ENCODE results near the gene CHI3L1. TPM values are rescaled to one million over a fixed set of nuclear protein-coding genes. Genes with fewer than 3 reads are reported as not detected.
A peak's percentile ranks its signal among the peaks of the same experiment; 100 is the strongest.

The CHI3L1 gene
- total RNA-seq, 1 donor from 2014 or later, result 0.20 TPM

DNA sequence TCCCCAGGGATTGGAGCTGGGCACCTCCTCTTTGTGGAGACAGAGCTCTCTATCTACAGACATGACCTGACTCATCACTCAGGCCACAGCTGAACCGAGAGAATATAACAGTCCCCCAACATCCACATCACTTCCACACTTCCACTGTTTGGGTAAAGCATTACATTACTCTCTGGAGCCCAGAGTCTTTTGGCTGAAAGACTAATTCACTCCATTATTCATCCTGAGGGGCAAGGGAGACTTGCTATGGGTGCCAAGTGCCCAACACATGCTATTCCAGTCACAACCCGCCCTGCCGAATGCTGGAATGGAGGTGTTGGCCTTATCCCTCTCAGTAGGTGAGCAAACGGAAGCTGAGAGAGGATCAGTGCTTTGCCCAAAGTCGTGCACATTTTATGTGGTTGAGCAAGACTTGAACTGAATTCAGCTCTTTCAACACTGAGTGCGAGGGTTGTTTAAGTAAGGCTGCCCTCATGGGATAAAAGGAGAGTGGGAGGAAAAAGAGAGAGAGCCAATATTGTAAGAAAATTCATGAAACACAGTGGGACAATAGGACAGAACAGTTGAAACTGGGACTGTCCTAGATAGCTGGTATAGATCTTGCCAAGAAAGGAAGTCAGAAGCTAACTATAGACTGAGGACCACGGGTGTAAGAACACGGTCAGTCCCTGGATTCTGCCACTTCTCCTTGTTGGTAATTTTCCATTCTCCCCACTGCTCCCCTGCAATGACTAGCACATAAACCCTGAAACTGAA lies 13.5 kb upstream of the CHI3L1 start:
- Histone ChIP-seq H3K79me2 (ENCODE audit: insufficient read depth, low read length) (no peaks in the 10 kb centered on the region), H3K9me3 (ENCODE audit: insufficient read depth, low read depth, low read length) (no peaks in the 10 kb centered on the region), H3K27ac (ENCODE audit: low read depth, low read length) (no peak overlapping the region), H3K4me3 (ENCODE audit: insufficient read depth, low read depth, low read length) (no peak overlapping the region), H3K4me2 (ENCODE audit: low read length) (peak overlapping the region; percentile 8), H2AFZ (ENCODE audit: low read depth, low read length) (no peak overlapping the region), H3K4me1 (ENCODE audit: insufficient read depth, low read length) (peaks cover 29% of the 10 kb centered on the region), H3K27me3 (ENCODE audit: insufficient read depth, low read length) (no peaks in the 10 kb centered on the region), H4K20me1 (ENCODE audit: insufficient read depth, low read length) (no peaks in the 10 kb centered on the region), H3K36me3 (ENCODE audit: insufficient read depth, low read length) (no peaks in the 10 kb centered on the region), H3K9ac (ENCODE audit: low read length) (no peak overlapping the region)
- TF ChIP-seq, protein P1, sequence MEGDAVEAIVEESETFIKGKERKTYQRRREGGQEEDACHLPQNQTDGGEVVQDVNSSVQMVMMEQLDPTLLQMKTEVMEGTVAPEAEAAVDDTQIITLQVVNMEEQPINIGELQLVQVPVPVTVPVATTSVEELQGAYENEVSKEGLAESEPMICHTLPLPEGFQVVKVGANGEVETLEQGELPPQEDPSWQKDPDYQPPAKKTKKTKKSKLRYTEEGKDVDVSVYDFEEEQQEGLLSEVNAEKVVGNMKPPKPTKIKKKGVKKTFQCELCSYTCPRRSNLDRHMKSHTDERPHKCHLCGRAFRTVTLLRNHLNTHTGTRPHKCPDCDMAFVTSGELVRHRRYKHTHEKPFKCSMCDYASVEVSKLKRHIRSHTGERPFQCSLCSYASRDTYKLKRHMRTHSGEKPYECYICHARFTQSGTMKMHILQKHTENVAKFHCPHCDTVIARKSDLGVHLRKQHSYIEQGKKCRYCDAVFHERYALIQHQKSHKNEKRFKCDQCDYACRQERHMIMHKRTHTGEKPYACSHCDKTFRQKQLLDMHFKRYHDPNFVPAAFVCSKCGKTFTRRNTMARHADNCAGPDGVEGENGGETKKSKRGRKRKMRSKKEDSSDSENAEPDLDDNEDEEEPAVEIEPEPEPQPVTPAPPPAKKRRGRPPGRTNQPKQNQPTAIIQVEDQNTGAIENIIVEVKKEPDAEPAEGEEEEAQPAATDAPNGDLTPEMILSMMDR (IDR thresholded peaks at IDR 0.05; ENCODE audit: insufficient read depth, low read depth, low read length), result no peak
- TF ChIP-seq EZH2 (IDR thresholded peaks at IDR 0.05; ENCODE audit: insufficient read depth, low read length), result no peak
- peak; percentile 79 for DNase-seq (ENCODE audit: low read depth)
- Mint-ChIP-seq H3K27me3 (ENCODE audit: low read depth, unreplicated experiment) (peaks cover 7% of the 10 kb centered on the region), H3K4me1 (ENCODE audit: low read depth, unreplicated experiment) (peaks cover 50% of the 10 kb centered on the region), H3K4me3 (ENCODE audit: unreplicated experiment) (no peak overlapping the region), H3K36me3 (ENCODE audit: low read depth, unreplicated experiment) (no peaks in the 10 kb centered on the region), H3K27ac (ENCODE audit: unreplicated experiment) (peak overlapping the region; percentile 1), H3K9me3 (ENCODE audit: unreplicated experiment) (peaks cover 10% of the 10 kb centered on the region)
- FAIRE-seq, result peak; percentile 55

DNA sequence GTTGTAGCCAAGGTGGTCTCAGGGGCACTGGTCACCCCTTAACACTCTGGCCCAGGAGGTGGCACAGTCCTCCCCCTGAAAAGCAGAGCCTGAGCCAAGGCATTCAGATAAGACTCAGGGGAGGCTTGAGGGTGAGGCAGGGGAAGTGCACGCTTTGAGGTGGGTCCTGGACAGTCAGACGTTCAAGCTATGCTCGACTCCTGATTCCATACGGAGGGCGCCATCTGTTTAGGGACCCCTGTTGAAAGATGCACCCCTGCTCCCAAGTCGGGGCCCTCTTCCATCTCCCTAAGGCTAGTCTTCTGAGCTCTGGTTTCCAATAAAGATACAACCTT lies 12.9 kb upstream of the CHI3L1 start:
- peaks cover 10% of the 10 kb centered on the region for H3K9me3 Mint-ChIP-seq (ENCODE audit: unreplicated experiment)
- no peak overlapping the region for H3K9ac ChIP-seq (ENCODE audit: low read length)
- no peak overlapping the region for H3K4me3 ChIP-seq (ENCODE audit: insufficient read depth, low read depth, low read length)
- peaks cover 29% of the 10 kb centered on the region for H3K4me1 ChIP-seq (ENCODE audit: insufficient read depth, low read length)
- no peak for FAIRE-seq
- no peaks in the 10 kb centered on the region for H3K27me3 ChIP-seq (ENCODE audit: insufficient read depth, low read length)
- H2AFZ ChIP-seq (ENCODE audit: low read depth, low read length), result no peak overlapping the region
- no peaks in the 10 kb centered on the region for H3K79me2 ChIP-seq (ENCODE audit: insufficient read depth, low read length)
- H3K27ac Mint-ChIP-seq (ENCODE audit: unreplicated experiment), result peak overlapping the region; percentile 1
- H3K27me3 Mint-ChIP-seq (ENCODE audit: low read depth, unreplicated experiment), result peaks cover 7% of the 10 kb centered on the region
- DNase-seq (ENCODE audit: low read depth), result no peak
- no peaks in the 10 kb centered on the region for H3K9me3 ChIP-seq (ENCODE audit: insufficient read depth, low read depth, low read length)
- peak overlapping the region; percentile 8 for H3K4me2 ChIP-seq (ENCODE audit: low read length)
- H4K20me1 ChIP-seq (ENCODE audit: insufficient read depth, low read length), result no peaks in the 10 kb centered on the region
- H3K36me3 Mint-ChIP-seq (ENCODE audit: low read depth, unreplicated experiment), result no peaks in the 10 kb centered on the region
- no peak for TF ChIP-seq EZH2 (IDR thresholded peaks at IDR 0.05; ENCODE audit: insufficient read depth, low read length)
- TF ChIP-seq, protein P1 (IDR thresholded peaks at IDR 0.05; ENCODE audit: insufficient read depth, low read depth, low read length), result no peak
- H3K27ac ChIP-seq (ENCODE audit: low read depth, low read length), result no peak overlapping the region
- no peaks in the 10 kb centered on the region for H3K36me3 ChIP-seq (ENCODE audit: insufficient read depth, low read length)
- no peak overlapping the region for H3K4me3 Mint-ChIP-seq (ENCODE audit: unreplicated experiment)
- H3K4me1 Mint-ChIP-seq (ENCODE audit: low read depth, unreplicated experiment), result peaks cover 50% of the 10 kb centered on the region

DNA sequence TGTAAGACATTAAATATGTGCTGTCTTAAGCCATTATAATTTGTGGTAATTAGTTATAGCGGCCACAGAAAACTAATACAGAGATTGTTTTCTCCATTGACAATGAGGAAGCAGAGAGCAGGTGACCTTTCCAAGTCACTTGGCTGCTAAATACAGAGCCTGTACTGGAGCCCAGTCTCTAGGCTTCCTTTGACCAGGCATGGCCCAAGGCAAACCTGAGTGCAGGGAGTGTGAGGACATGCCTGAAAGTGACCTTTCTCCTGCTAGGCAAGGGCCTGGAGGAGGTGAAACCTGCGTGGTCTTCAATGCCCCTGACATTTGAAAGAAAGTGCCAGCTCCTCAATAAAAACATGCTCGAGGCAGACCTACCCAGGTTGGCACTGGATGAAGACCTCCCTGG lies 12.5 kb upstream of the CHI3L1 start:
- peaks cover 50% of the 10 kb centered on the region for H3K4me1 Mint-ChIP-seq (ENCODE audit: low read depth, unreplicated experiment)
- no peak overlapping the region for H3K4me2 ChIP-seq (ENCODE audit: low read length)
- FAIRE-seq, result no peak

More for the DNA sequence above, 12.5 kb upstream of the CHI3L1 start:
- H3K27me3 Mint-ChIP-seq (ENCODE audit: low read depth, unreplicated experiment), result peaks cover 7% of the 10 kb centered on the region
- Histone ChIP-seq H3K27me3 (ENCODE audit: insufficient read depth, low read length) (no peaks in the 10 kb centered on the region), H3K4me1 (ENCODE audit: insufficient read depth, low read length) (peaks cover 29% of the 10 kb centered on the region), H3K27ac (ENCODE audit: low read depth, low read length) (no peak overlapping the region), H4K20me1 (ENCODE audit: insufficient read depth, low read length) (no peaks in the 10 kb centered on the region), H2AFZ (ENCODE audit: low read depth, low read length) (no peak overlapping the region), H3K36me3 (ENCODE audit: insufficient read depth, low read length) (no peaks in the 10 kb centered on the region), H3K79me2 (ENCODE audit: insufficient read depth, low read length) (no peaks in the 10 kb centered on the region), H3K9ac (ENCODE audit: low read length) (no peak overlapping the region), H3K4me3 (ENCODE audit: insufficient read depth, low read depth, low read length) (no peak overlapping the region), H3K9me3 (ENCODE audit: insufficient read depth, low read depth, low read length) (no peaks in the 10 kb centered on the region)
- no peak overlapping the region for H3K4me3 Mint-ChIP-seq (ENCODE audit: unreplicated experiment)
- H3K27ac Mint-ChIP-seq (ENCODE audit: unreplicated experiment), result no peak overlapping the region
- no peak for TF ChIP-seq EZH2 (IDR thresholded peaks at IDR 0.05; ENCODE audit: insufficient read depth, low read length)
- TF ChIP-seq, protein P1 (IDR thresholded peaks at IDR 0.05; ENCODE audit: insufficient read depth, low read depth, low read length), result no peak
- H3K36me3 Mint-ChIP-seq (ENCODE audit: low read depth, unreplicated experiment), result no peaks in the 10 kb centered on the region
- peaks cover 10% of the 10 kb centered on the region for H3K9me3 Mint-ChIP-seq (ENCODE audit: unreplicated experiment)
- DNase-seq (ENCODE audit: low read depth), result no peak
